ENCODE measurements around the gene ANXA5.

Gene ANXA5

DNA sequence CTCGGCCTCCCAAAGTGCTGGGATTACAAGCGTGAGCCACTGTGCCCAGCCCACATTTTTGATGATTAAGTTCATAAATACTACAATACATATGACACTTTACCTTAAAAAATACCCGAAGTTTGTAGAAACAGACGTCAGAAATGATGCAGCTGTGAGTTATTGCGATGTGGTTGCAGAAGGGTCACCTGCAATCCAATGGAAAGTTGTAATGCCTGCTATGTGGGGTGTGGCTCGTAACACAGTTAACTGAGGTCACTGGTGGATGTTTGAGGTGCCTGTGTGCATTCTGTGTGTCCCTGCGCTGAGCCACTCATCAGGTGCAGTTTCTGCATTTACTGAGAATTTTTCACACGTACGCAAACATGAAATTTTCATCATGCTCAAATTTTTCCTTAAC lies 64.1 kb downstream of the ANXA5 start:
- no peak for DNase-seq
